K562 (cell line): Measurements from ENCODE around the gene PRICKLE4. TPM values are rescaled to one million over a fixed set of nuclear protein-coding genes. Genes with fewer than 3 reads are reported as not detected.

Experiments
- ATAC-seq: fragments of 200-7000 bp; cut with Tn5 transposase; 3 replicates; pipeline ENCODE4 v1.9.1; 2020; ENCODE audit warnings: moderate library complexity
- BruUV-seq: library from RNA; stranded (reverse); fragments of 400-500 nt; replicated peaks from 2 replicates; lab custom pipeline; 2021; lab: Mats Ljungman, UMichigan
- CTCF ChIA-PET: fragments of 300-600 bp; formaldehyde crosslinking; extraction: SDS; loops from one replicate; lab custom pipeline; 2021; ENCODE audit warnings: low intra/inter-chr PET ratio; lab: Yijun Ruan, JAX
- POLR2A ChIA-PET: fragments of 300-600, 350-650 bp; sonication (Branson Sonifier 250); formaldehyde crosslinking; extraction: SDS; loops from one replicate; lab custom pipeline; 2021; ENCODE audit warnings: antibody characterized with exemption, inconsistent platforms; lab: Yijun Ruan, JAX
- DNase-seq, 4 experiments: peaks; one replicate each; pipeline versions ENCODE4 v3.0.0 to v3.0.0-alpha.2; 2011 to 2018; ENCODE audit warnings: low spot score in 3 of 4, mixed read lengths in 3 of 4; ENCODE audit errors: extremely low read depth in 1 of 4
- FAIRE-seq: peaks from 2 replicates; lab custom pipeline; 2011; peaks lifted over from hg19 to GRCh38; lab: Jason Lieb, UNC
- H2AFZ ChIP-seq: 2 replicates; pipeline ENCODE4 v1.6.0; 2011; ENCODE audit warnings: low read depth, low read length, control low read depth, inconsistent platforms
- H3K27ac ChIP-seq: fragments of 200-600 bp; 3 replicates; pipeline ENCODE4 v1.8.0; 2011; ENCODE audit warnings: low read depth, mild to moderate bottlenecking, control low read depth, inconsistent platforms, low read length, moderate library complexity, mixed read lengths; ENCODE audit errors: extremely low read depth
- H3K27me3 ChIP-seq, 2 experiments: fragments of 300-600 bp in 1 of 2; 2 replicates in 1 of 2; 3 replicates in 1 of 2; pipeline versions ENCODE4 v1.6.0 to v1.8.0; 2011; ENCODE audit warnings: inconsistent platforms in 2 of 2, low read length in 2 of 2, mild to moderate bottlenecking in 1 of 2, mixed read lengths in 1 of 2, moderate library complexity in 1 of 2; ENCODE audit not compliant: control insufficient read depth in 2 of 2, insufficient read depth in 2 of 2
- H3K36me3 ChIP-seq: fragments of 300-600 bp; 3 replicates; pipeline ENCODE4 v1.8.0; 2011; ENCODE audit warnings: mild to moderate bottlenecking, low read length, inconsistent platforms; ENCODE audit not compliant: control insufficient read depth, insufficient read depth
- H3K4me1 ChIP-seq, 2 experiments: fragments of 200-600 bp in 1 of 2; replicated peaks in 1 of 2; 2 replicates in 1 of 2; 3 replicates in 1 of 2; pipeline versions ENCODE4 v1.5.1 to v1.8.0; 2011; ENCODE audit warnings: inconsistent platforms in 2 of 2, low read length in 2 of 2, mild to moderate bottlenecking in 1 of 2, mixed read lengths in 1 of 2, moderate library complexity in 1 of 2; ENCODE audit not compliant: control insufficient read depth in 2 of 2, insufficient read depth in 2 of 2
- H3K4me2 ChIP-seq: 2 replicates; pipeline ENCODE4 v1.6.1; 2011; ENCODE audit warnings: low read length, control low read depth, inconsistent platforms, mixed read lengths; ENCODE audit not compliant: insufficient read depth
- H3K4me3 ChIP-seq: fragments of 200-600 bp; sonication (generic), shearing (Covaris generic); 2 replicates; pipeline ENCODE4 v1.5.1; 2016; ENCODE audit warnings: control low read depth, inconsistent platforms
- H3K79me2 ChIP-seq: fragments of 200-600 bp; 3 replicates; pipeline ENCODE4 v1.8.0; 2011; ENCODE audit warnings: low read length, inconsistent platforms; ENCODE audit not compliant: control insufficient read depth, insufficient read depth
- H3K9ac ChIP-seq, 2 experiments: 2 replicates each; pipeline versions ENCODE4 v1.6.0 to v1.6.1; 2011; ENCODE audit warnings: low read depth in 2 of 2, low read length in 2 of 2, control low read depth in 1 of 2, inconsistent platforms in 1 of 2, mild to moderate bottlenecking in 1 of 2, mixed read lengths in 1 of 2; ENCODE audit not compliant: insufficient read depth in 1 of 2
- H3K9me1 ChIP-seq: one replicate; pipeline ENCODE4 v1.6.0; 2011; ENCODE audit warnings: inconsistent platforms, mild to moderate bottlenecking, low read length, moderate library complexity; ENCODE audit not compliant: control insufficient read depth, insufficient read depth
- H3K9me3 ChIP-seq: replicated peaks from 2 replicates; pipeline ENCODE4 v1.5.1; 2011; ENCODE audit warnings: low read depth, low read length, inconsistent platforms; ENCODE audit not compliant: control insufficient read depth, insufficient read depth
- H4K20me1 ChIP-seq: replicated peaks from 2 replicates; pipeline ENCODE4 v1.6.1; 2011; ENCODE audit warnings: low read length, inconsistent platforms, mixed read lengths; ENCODE audit not compliant: control insufficient read depth, insufficient read depth
- ARID2 ChIP-seq: fragments of 450-650 bp; IDR thresholded peaks from 2 replicates; pipeline ENCODE4 v1.6.1; 2017; ENCODE audit warnings: antibody characterized with exemption, mild to moderate bottlenecking
- BRCA1 ChIP-seq, 2 experiments: fragments of 450-650 bp in 1 of 2; sonication (generic) in 1 of 2; formaldehyde crosslinking in 1 of 2; IDR thresholded peaks; 2 replicates each; pipeline versions ENCODE4 v1.5.0 to v1.6.1; 2017 to 2020; ENCODE audit warnings: mild to moderate bottlenecking in 1 of 2, missing genetic modification reagents in 1 of 2
- FUS ChIP-seq: fragments of 200-400 bp; formaldehyde crosslinking; optimal IDR thresholded peaks from 2 replicates; pipeline ENCODE3; 2017; ENCODE audit warnings: low read depth, low read length
- GTF3C2 ChIP-seq: IDR thresholded peaks from 3 replicates; pipeline ENCODE4 v1.6.1; 2011; ENCODE audit warnings: borderline replicate concordance, mild to moderate bottlenecking, moderate library complexity; ENCODE audit not compliant: insufficient read length; ENCODE audit errors: extremely low read depth
- RAD51 ChIP-seq: fragments of 450-650 bp; IDR thresholded peaks from 2 replicates; pipeline ENCODE4 v1.7.1; 2016; ENCODE audit warnings: low read depth, mild to moderate bottlenecking, borderline replicate concordance
- RBBP5 ChIP-seq: fragments of 200-600 bp; sonication (generic); IDR thresholded peaks from 2 replicates; pipeline ENCODE4 v1.6.1; 2012; ENCODE audit warnings: borderline replicate concordance, mild to moderate bottlenecking, low read length, control low read depth, inconsistent platforms; ENCODE audit not compliant: insufficient read depth, poor library complexity, severe bottlenecking
- RBM39 ChIP-seq: fragments of 200-400 bp; formaldehyde crosslinking; optimal IDR thresholded peaks from 2 replicates; pipeline ENCODE3; 2018; ENCODE audit warnings: low read depth, low read length
- SAFB2 ChIP-seq: fragments of 200-400 bp; formaldehyde crosslinking; IDR thresholded peaks from 2 replicates; pipeline ENCODE4 v1.6.1; 2018; ENCODE audit warnings: borderline replicate concordance, low read length, low read depth, moderate library complexity; ENCODE audit not compliant: severe bottlenecking
- ZKSCAN8 ChIP-seq: fragments of 200-800 bp; sonication (Bioruptor generic); IDR thresholded peaks from 2 replicates; pipeline ENCODE4 v1.6.1; 2016; ENCODE audit warnings: missing genetic modification characterization, missing compliant biosample characterization
- ZNF41 ChIP-seq: fragments of 250-450 bp; sonication (Bioruptor Pico); conservative IDR thresholded peaks from 2 replicates; pipeline ENCODE4 v1.4.0; 2020; ENCODE audit warnings: mild to moderate bottlenecking
- ZNF561 ChIP-seq: fragments of 450-650 bp; formaldehyde crosslinking; conservative IDR thresholded peaks from 2 replicates; pipeline ENCODE4 v1.4.0; 2020; ENCODE audit warnings: mild to moderate bottlenecking, moderate library complexity
- ZNF75A ChIP-seq: fragments of 450-650 bp; formaldehyde crosslinking; IDR thresholded peaks from 2 replicates; pipeline ENCODE4 v1.4.0; 2020; ENCODE audit warnings: mild to moderate bottlenecking
- WGBS: fragments of 100-300 bp; shearing (Covaris generic); methylation state at CpG from one replicate; pipeline ENCODE4 v1.1.6; 2016; ENCODE audit warnings: low coverage, mixed read lengths; ENCODE audit not compliant: insufficient coverage; ENCODE audit errors: missing lambda C conversion rate; 5-methylcytosine and 5-hydroxymethylcytosine counted together
- in situ Hi-C: fragments of 300-500 bp; cut with MboI; formaldehyde crosslinking; loops from 4 replicates; pipeline ENCODE4 v1.15.0; 2018; ENCODE audit warnings: inconsistent platforms, mixed read lengths
- intact Hi-C: fragments of 100-400 bp; cut with micrococcal nuclease; formaldehyde crosslinking; loops from 2 replicates; pipeline ENCODE4 v1.14.2; 2022
- polyA plus RNA-seq, 8 experiments: library from polyadenylated mRNA; depleted of rRNA in 4 of 8; stranded (reverse) in 5 of 8; unstranded in 3 of 8; fragments of >200 nt; fragmentation: Nextera tagmentation in 2 of 8; fragmentation: Illumina TruSeq in 1 of 8; extraction: Ambion mirVana in 2 of 8; extraction: Trizol in 1 of 8; gene quantifications; 2 replicates each; pipeline versions ENCODE4 v1.2.1 to v1.2.3, GENCODE V29; 2011 to 2014; ENCODE audit warnings: inconsistent platforms in 1 of 8, missing spikeins in 1 of 8
- total RNA-seq, 7 experiments: library from RNA; depleted of rRNA in 6 of 7; stranded (reverse); fragments of >200 nt in 6 of 7; fragmentation: Illumina TruSeq in 2 of 7; extraction: Trizol in 2 of 7; gene quantifications; 2 replicates each; pipeline versions ENCODE4 v1.2.1 to v1.2.3, GENCODE V29; 2011 to 2021; ENCODE audit warnings: low replicate concordance in 1 of 7
- TF ChIP-seq, protein P1 (sequence below): fragments of 450-650 bp; formaldehyde crosslinking; IDR thresholded peaks from 2 replicates; pipeline ENCODE4 v1.4.0; 2020; ENCODE audit warnings: mild to moderate bottlenecking

Gene PRICKLE4
- total and polyA plus RNA-seq, 9 of the 15 experiments (the other 6 are each of a cell fraction or from before 2014, with no cell fraction given): 0.20 to 0.32 (median 0.27) TPM; not detected in 6

DNA sequence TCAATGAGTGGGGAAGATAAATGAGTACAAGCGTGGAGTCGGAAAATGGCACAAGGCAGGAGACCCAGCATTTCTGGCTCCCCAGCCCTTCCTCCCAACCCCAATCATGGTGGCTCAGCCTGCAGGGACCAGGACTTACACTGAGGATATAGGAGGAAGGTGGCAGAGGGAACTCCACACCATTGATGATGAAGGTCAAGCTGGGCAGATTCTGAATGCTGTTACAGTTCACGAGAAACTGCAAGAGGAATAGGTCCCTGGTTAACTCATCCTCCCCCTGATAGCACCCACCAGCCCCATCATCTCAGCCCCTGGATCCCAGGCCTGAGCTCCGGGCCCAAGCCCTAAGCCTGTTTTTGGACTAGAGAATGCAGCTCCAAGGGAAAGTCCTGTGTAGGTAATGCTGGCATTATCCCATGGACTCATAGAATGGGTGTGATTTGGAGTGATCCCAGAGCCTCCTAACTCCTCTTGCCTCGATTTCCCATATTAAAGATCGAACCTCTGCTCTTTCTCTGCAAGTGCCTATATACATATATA, 42.9 kb upstream of the PRICKLE4 start:
- intact Hi-C loops (no loop called here), in situ Hi-C loops (loop anchor here (5.0 kb wide), 1 partner anchor 35 kb away; no protein-coding TSS in a partner anchor)
- Histone ChIP-seq H3K9me1 (no peaks in the 10 kb centered on the region), H3K27me3 (peaks cover 20 to 43% of the 10 kb centered on the region in 2 experiments; a peak in 4 of 5 replicates), H3K4me3 (no peak overlapping the region), H3K27ac (no peak overlapping the region), H2AFZ (no peak overlapping the region)
- ATAC-seq (no peak), FAIRE-seq (no peak)
- CTCF ChIA-PET: no interaction called here
- WGBS: 13% methylated on average over 6 of the region's 6 CpGs
- TF ChIP-seq ZKSCAN8 (CRISPR knock-in tag): no peak
- no peak for TF ChIP-seq ARID2
- no peak for TF ChIP-seq SAFB2
- TF ChIP-seq ZNF75A (CRISPR knock-in tag): no peak
- no peak for TF ChIP-seq GTF3C2
- no peak for TF ChIP-seq FUS
- TF ChIP-seq BRCA1 (IDR thresholded peaks at IDR 0.05): no peak
- no peak for TF ChIP-seq BRCA1 (CRISPR knock-in tag; IDR thresholded peaks at IDR 0.05)
- TF ChIP-seq, protein P1, sequence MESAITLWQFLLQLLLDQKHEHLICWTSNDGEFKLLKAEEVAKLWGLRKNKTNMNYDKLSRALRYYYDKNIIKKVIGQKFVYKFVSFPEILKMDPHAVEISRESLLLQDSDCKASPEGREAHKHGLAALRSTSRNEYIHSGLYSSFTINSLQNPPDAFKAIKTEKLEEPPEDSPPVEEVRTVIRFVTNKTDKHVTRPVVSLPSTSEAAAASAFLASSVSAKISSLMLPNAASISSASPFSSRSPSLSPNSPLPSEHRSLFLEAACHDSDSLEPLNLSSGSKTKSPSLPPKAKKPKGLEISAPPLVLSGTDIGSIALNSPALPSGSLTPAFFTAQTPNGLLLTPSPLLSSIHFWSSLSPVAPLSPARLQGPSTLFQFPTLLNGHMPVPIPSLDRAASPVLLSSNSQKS (CRISPR knock-in tag): no peak
- no peak for TF ChIP-seq RAD51
- no peak for TF ChIP-seq RBM39
- TF ChIP-seq RBBP5: no peak
- TF ChIP-seq ZNF41 (CRISPR knock-in tag): no peak
- no peak for TF ChIP-seq ZNF561 (CRISPR knock-in tag)
- TF ChIP-seq, all 486 proteins: peak for 0
- Histone ChIP-seq H3K9ac (no peak overlapping the region), H3K36me3 (no peaks in the 10 kb centered on the region), H3K79me2 (no peaks in the 10 kb centered on the region), H3K9me3 (no peaks in the 10 kb centered on the region), H4K20me1 (no peaks in the 10 kb centered on the region; the same call in none of the 2 replicates), H3K4me1 (peaks cover 5 to 34% of the 10 kb centered on the region in 2 experiments), H3K4me2 (no peak overlapping the region)
- no TSS peak for BruUV-seq
- no peak for DNase-seq
- POLR2A ChIA-PET: interaction anchor here (0.9 to 1.9 kb wide), 2 partner anchors 11 to 50 kb away, joined by 4 read pairs; partner anchors contain the start of gene TOMM6
